HEK293 (cell line): ENCODE data around the gene FAM180A.

ENCODE experiments used
- BCL11B ChIP-seq: fragments of 450-650 bp; formaldehyde crosslinking; IDR thresholded peaks from 2 replicates; pipeline ENCODE4 v1.5.1; 2016; ENCODE audit warnings: low read depth, missing biosample characterization, missing genetic modification characterization
- GLIS1 ChIP-seq: fragments of 450-650 bp; formaldehyde crosslinking; IDR thresholded peaks from 2 replicates; pipeline ENCODE4 v1.5.1; 2016; ENCODE audit warnings: missing biosample characterization, missing genetic modification characterization
- IKZF3 ChIP-seq: fragments of 450-650 bp; IDR thresholded peaks from 2 replicates; pipeline ENCODE4 v1.5.0; 2018; ENCODE audit warnings: missing biosample characterization, mild to moderate bottlenecking, missing genetic modification characterization, moderate library complexity
- INSM2 ChIP-seq: fragments of 450-650 bp; formaldehyde crosslinking; IDR thresholded peaks from 2 replicates; pipeline ENCODE4 v1.5.1; 2016; ENCODE audit warnings: missing biosample characterization, missing genetic modification characterization
- KLF7 ChIP-seq: fragments of 450-650 bp; formaldehyde crosslinking; IDR thresholded peaks from 2 replicates; pipeline ENCODE4 v1.5.1; 2016; ENCODE audit warnings: missing biosample characterization, missing genetic modification characterization, borderline replicate concordance
- MEIS1 ChIP-seq: sonication (generic); formaldehyde crosslinking; IDR thresholded peaks from 2 replicates; pipeline ENCODE4 v1.8.1; 2022; ENCODE audit warnings: missing genetic modification reagents, mild to moderate bottlenecking, borderline replicate concordance
- OVOL3 ChIP-seq: fragments of 450-650 bp; formaldehyde crosslinking; IDR thresholded peaks from 2 replicates; pipeline ENCODE4 v1.5.1; 2016; ENCODE audit warnings: missing biosample characterization, missing genetic modification characterization
- PRDM1 ChIP-seq: fragments of 450-650 bp; formaldehyde crosslinking; IDR thresholded peaks from 2 replicates; pipeline ENCODE4; 2016; ENCODE audit warnings: missing biosample characterization, missing genetic modification characterization
- SCRT2 ChIP-seq: fragments of 450-650 bp; formaldehyde crosslinking; IDR thresholded peaks from 2 replicates; pipeline ENCODE4 v1.5.1; 2016; ENCODE audit warnings: missing biosample characterization, missing genetic modification characterization
- SP2 ChIP-seq: fragments of 450-650 bp; formaldehyde crosslinking; IDR thresholded peaks from 2 replicates; pipeline ENCODE4 v1.5.1; 2016; ENCODE audit warnings: missing biosample characterization, missing genetic modification characterization
- SP7 ChIP-seq: fragments of 450-650 bp; formaldehyde crosslinking; IDR thresholded peaks from 2 replicates; pipeline ENCODE4 v1.5.1; 2016; ENCODE audit warnings: missing biosample characterization, missing genetic modification characterization
- TCF7L2 ChIP-seq: IDR thresholded peaks from 2 replicates; pipeline ENCODE4 v1.6.1; 2011; ENCODE audit warnings: low read depth, mild to moderate bottlenecking, inconsistent platforms, low read length, moderate library complexity, borderline replicate concordance
- ZFP37 ChIP-seq: fragments of 450-650 bp; formaldehyde crosslinking; IDR thresholded peaks from 2 replicates; pipeline ENCODE4 v1.5.1; 2016; ENCODE audit warnings: missing biosample characterization, missing genetic modification characterization
- ZIC2 ChIP-seq: fragments of 450-650 bp; formaldehyde crosslinking; IDR thresholded peaks from 2 replicates; pipeline ENCODE4 v1.5.1; 2016; ENCODE audit warnings: missing biosample characterization, missing genetic modification characterization
- ZNF138 ChIP-seq: fragments of 450-650 bp; formaldehyde crosslinking; IDR thresholded peaks from 2 replicates; pipeline ENCODE4 v1.5.1; 2016; ENCODE audit warnings: missing biosample characterization, missing genetic modification characterization, borderline replicate concordance
- ZNF184 ChIP-seq: fragments of 450-650 bp; IDR thresholded peaks from 2 replicates; pipeline ENCODE4 v1.5.1; 2018; ENCODE audit warnings: missing biosample characterization, mild to moderate bottlenecking, missing genetic modification characterization
- ZNF2 ChIP-seq: fragments of 450-650 bp; formaldehyde crosslinking; IDR thresholded peaks from 2 replicates; pipeline ENCODE4 v1.5.1; 2016; ENCODE audit warnings: missing biosample characterization, missing genetic modification characterization
- ZNF26 ChIP-seq: fragments of 450-650 bp; formaldehyde crosslinking; IDR thresholded peaks from 2 replicates; pipeline ENCODE4 v1.5.1; 2016; ENCODE audit warnings: missing biosample characterization, missing genetic modification characterization
- ZNF324 ChIP-seq: fragments of 450-650 bp; formaldehyde crosslinking; IDR thresholded peaks from 2 replicates; pipeline ENCODE4 v1.5.1; 2016; ENCODE audit warnings: missing biosample characterization, missing genetic modification characterization
- ZNF366 ChIP-seq: fragments of 450-650 bp; formaldehyde crosslinking; conservative IDR thresholded peaks from 2 replicates; pipeline ENCODE4 v1.5.1; 2016; ENCODE audit warnings: missing biosample characterization, missing genetic modification characterization
- ZNF394 ChIP-seq: fragments of 450-650 bp; formaldehyde crosslinking; IDR thresholded peaks from 2 replicates; pipeline ENCODE4 v1.5.1; 2016; ENCODE audit warnings: missing biosample characterization, missing genetic modification characterization, mild to moderate bottlenecking, moderate library complexity, borderline replicate concordance
- ZNF398 ChIP-seq: fragments of 450-650 bp; formaldehyde crosslinking; IDR thresholded peaks from 2 replicates; pipeline ENCODE4 v1.5.1; 2017; ENCODE audit warnings: missing biosample characterization, missing genetic modification characterization
- ZNF560 ChIP-seq: fragments of 450-650 bp; formaldehyde crosslinking; IDR thresholded peaks from 2 replicates; pipeline ENCODE4 v1.5.1; 2017; ENCODE audit warnings: missing biosample characterization, missing genetic modification characterization, borderline replicate concordance
- ZNF585B ChIP-seq: fragments of 450-650 bp; formaldehyde crosslinking; IDR thresholded peaks from 2 replicates; pipeline ENCODE4 v1.5.1; 2016; ENCODE audit warnings: missing biosample characterization, missing genetic modification characterization
- ZNF660 ChIP-seq: fragments of 450-650 bp; IDR thresholded peaks from 2 replicates; pipeline ENCODE4 v1.5.1; 2018; ENCODE audit warnings: missing biosample characterization, mild to moderate bottlenecking, missing genetic modification characterization
- ZNF747 ChIP-seq: fragments of 450-650 bp; formaldehyde crosslinking; IDR thresholded peaks from 2 replicates; pipeline ENCODE4 v1.5.1; 2016; ENCODE audit warnings: missing biosample characterization, missing genetic modification characterization
- ZSCAN30 ChIP-seq: fragments of 450-650 bp; IDR thresholded peaks from 2 replicates; pipeline ENCODE4 v1.5.1; 2018; ENCODE audit warnings: missing biosample characterization, mild to moderate bottlenecking, missing genetic modification characterization, moderate library complexity
- TF ChIP-seq, protein P1 (sequence below): fragments of 450-650 bp; formaldehyde crosslinking; IDR thresholded peaks from 2 replicates; pipeline ENCODE4 v1.5.1; 2016; ENCODE audit warnings: missing biosample characterization, missing genetic modification characterization
- TF ChIP-seq, protein P2 (sequence below): fragments of 450-650 bp; formaldehyde crosslinking; IDR thresholded peaks from 2 replicates; pipeline ENCODE4 v1.5.1; 2016; ENCODE audit warnings: missing biosample characterization, missing genetic modification characterization, low read depth
- TF ChIP-seq, protein P3 (sequence below): fragments of 450-650 bp; formaldehyde crosslinking; IDR thresholded peaks from 2 replicates; pipeline ENCODE4 v1.5.1; 2016; ENCODE audit warnings: missing biosample characterization, missing genetic modification characterization

The FAM180A gene

DNA sequence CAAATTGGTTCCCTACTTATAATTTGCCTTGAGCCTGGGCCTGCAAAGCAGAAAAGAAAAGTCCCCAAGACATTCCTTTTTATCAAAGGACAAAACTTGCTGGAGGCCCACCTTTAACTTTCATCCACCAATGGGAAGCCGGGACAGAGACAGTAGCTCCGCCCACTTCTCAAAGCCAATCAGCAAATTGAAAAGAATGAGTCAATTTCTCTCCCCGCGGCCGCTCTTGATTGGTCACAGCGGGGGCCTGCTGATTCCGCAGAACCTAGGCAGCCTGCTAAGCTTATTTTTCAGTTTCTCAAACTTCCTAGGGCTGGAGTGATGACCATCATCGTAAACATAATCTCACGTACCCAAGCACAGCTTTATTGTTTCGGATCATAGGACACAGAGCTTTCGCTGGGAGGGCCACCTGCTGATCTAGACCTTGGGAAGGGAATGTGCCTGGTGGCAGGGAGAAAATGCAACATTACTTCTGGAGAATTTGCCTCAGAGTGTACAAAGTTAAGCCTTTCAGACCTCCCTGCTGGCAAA lies 20.4 kb downstream of the FAM180A start, which contains the start of gene SLC13A4 (continued):
- TF ChIP-seq MEIS1 (CRISPR knock-in tag) (no peak), SCRT2 (tag by site-specific recombination) (peak; percentile 79), ZNF2 (tag by site-specific recombination) (0 out of 2 replicates have a peak, but pooled peaks have one; percentile 23), PRDM1 (peak; percentile 83), TCF7L2 (no peak), BCL11B (tag by site-specific recombination) (no peak), GLIS1 (peak; percentile 73), SP7 (tag by site-specific recombination) (peak; percentile 39; the same call in 1 of the 2 replicates), ZNF394 (tag by site-specific recombination) (no peak; the same call in 1 of the 2 replicates), ZNF26 (tag by site-specific recombination) (no peak), ZSCAN30 (peak; percentile 47; the same call in 1 of the 2 replicates), ZNF585B (no peak), KLF7 (tag by site-specific recombination) (no peak), ZNF324 (no peak), ZNF747 (tag by site-specific recombination) (no peak), ZNF660 (peak; percentile 99), ZNF398 (tag by site-specific recombination) (no peak), ZNF138 (tag by site-specific recombination) (no peak), SP2 (peak; percentile 63), ZNF366 (tag by site-specific recombination) (peak; percentile 37; the same call in 1 of the 2 replicates), ZFP37 (tag by site-specific recombination) (0 out of 2 replicates have a peak, but pooled peaks have one; percentile 29), OVOL3 (no peak), IKZF3 (peak; percentile 73), ZNF184 (tag by site-specific recombination) (no peak), ZIC2 (tag by site-specific recombination) (peak; percentile 87), INSM2 (tag by site-specific recombination) (no peak), ZNF560 (tag by site-specific recombination) (no peak)
- TF ChIP-seq, protein P1, sequence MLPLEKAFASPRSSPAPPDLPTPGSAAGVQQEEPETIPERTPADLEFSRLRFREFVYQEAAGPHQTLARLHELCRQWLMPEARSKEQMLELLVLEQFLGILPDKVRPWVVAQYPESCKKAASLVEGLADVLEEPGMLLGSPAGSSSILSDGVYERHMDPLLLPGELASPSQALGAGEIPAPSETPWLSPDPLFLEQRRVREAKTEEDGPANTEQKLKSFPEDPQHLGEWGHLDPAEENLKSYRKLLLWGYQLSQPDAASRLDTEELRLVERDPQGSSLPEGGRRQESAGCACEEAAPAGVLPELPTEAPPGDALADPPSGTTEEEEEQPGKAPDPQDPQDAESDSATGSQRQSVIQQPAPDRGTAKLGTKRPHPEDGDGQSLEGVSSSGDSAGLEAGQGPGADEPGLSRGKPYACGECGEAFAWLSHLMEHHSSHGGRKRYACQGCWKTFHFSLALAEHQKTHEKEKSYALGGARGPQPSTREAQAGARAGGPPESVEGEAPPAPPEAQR (tag by site-specific recombination), result no peak
- TF ChIP-seq, protein P2, sequence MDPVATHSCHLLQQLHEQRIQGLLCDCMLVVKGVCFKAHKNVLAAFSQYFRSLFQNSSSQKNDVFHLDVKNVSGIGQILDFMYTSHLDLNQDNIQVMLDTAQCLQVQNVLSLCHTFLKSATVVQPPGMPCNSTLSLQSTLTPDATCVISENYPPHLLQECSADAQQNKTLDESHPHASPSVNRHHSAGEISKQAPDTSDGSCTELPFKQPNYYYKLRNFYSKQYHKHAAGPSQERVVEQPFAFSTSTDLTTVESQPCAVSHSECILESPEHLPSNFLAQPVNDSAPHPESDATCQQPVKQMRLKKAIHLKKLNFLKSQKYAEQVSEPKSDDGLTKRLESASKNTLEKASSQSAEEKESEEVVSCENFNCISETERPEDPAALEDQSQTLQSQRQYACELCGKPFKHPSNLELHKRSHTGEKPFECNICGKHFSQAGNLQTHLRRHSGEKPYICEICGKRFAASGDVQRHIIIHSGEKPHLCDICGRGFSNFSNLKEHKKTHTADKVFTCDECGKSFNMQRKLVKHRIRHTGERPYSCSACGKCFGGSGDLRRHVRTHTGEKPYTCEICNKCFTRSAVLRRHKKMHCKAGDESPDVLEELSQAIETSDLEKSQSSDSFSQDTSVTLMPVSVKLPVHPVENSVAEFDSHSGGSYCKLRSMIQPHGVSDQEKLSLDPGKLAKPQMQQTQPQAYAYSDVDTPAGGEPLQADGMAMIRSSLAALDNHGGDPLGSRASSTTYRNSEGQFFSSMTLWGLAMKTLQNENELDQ (tag by site-specific recombination), result no peak
- TF ChIP-seq, protein P3, sequence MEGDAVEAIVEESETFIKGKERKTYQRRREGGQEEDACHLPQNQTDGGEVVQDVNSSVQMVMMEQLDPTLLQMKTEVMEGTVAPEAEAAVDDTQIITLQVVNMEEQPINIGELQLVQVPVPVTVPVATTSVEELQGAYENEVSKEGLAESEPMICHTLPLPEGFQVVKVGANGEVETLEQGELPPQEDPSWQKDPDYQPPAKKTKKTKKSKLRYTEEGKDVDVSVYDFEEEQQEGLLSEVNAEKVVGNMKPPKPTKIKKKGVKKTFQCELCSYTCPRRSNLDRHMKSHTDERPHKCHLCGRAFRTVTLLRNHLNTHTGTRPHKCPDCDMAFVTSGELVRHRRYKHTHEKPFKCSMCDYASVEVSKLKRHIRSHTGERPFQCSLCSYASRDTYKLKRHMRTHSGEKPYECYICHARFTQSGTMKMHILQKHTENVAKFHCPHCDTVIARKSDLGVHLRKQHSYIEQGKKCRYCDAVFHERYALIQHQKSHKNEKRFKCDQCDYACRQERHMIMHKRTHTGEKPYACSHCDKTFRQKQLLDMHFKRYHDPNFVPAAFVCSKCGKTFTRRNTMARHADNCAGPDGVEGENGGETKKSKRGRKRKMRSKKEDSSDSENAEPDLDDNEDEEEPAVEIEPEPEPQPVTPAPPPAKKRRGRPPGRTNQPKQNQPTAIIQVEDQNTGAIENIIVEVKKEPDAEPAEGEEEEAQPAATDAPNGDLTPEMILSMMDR (tag by site-specific recombination), result peak; percentile 16; the same call in 1 of the 2 replicates
